ENCODE data around the gene FAM168A. TPM values are rescaled to one million over a fixed set of nuclear protein-coding genes. Genes with fewer than 3 reads are reported as not detected.

FAM168A gene
- total RNA-seq, 1 experiment from 2014 or later: 21.1 TPM

DNA sequence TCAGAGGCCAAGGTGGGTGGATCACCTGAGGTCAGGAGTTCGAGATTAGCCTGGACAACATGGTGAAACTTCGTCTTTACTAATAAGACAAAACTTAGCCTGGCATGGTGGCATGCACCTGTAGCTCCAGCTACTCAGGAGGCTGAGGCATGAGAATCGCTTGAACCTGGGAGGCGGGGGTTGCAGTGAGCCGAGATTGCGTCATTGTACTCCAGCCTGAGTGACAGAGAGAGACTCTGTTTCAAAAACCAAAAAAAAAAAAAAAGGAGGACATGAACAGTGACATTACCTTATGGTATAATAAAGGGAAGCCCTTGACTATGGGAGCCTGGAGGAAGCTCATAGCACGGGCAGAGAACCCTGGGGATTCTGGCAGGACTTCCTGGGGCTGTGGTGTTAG, 32.0 kb upstream of the FAM168A start:
- no CpG with 5 or more reads among the region's 7 CpGs for WGBS (ENCODE audit: extremely low coverage, insufficient read length, low lambda C conversion rate)
- no peak overlapping the region for H2BK12ac ChIP-seq (ENCODE audit: insufficient read length, low read depth, low read length)
- H3K9ac ChIP-seq (ENCODE audit: extremely low read depth, insufficient read length, low read length): no peak overlapping the region
- Mint-ChIP-seq H3K36me3 (ENCODE audit: insufficient read depth in 1 of 3, low read depth in 3 of 3) (peaks cover 0 to 18% (median 2%) of the 10 kb centered on the region in 3 experiments; a peak in 3 of 7 replicates), H3K9me3 (peaks cover 3 to 8% of the 10 kb centered on the region in 2 experiments), H3K27me3 (ENCODE audit: low read depth) (peaks cover 45% of the 10 kb centered on the region), H3K4me3 (peak overlapping the region in 1 of 2 experiments; percentile 41; a peak in 1 of 5 replicates), H3K4me1 (peaks cover 44 to 47% of the 10 kb centered on the region in 2 experiments), H3K27ac (peak overlapping the region in 1 of 3 experiments; percentile 3; a peak in 1 of 7 replicates)
- H3K27ac ChIP-seq (ENCODE audit: insufficient read length, low read depth, low read length): no peak overlapping the region
- no peak overlapping the region for H3K23ac ChIP-seq (ENCODE audit: insufficient read length, low read depth, low read length)
- H4K91ac ChIP-seq (ENCODE audit: insufficient read length, low read depth, low read length): no peak overlapping the region
- H3K27me3 ChIP-seq (ENCODE audit: insufficient read depth, low read length): peaks cover 12% of the 10 kb centered on the region; the same call in 1 of the 2 replicates
- no peak overlapping the region for H3K56ac ChIP-seq (ENCODE audit: insufficient read length, low read depth, low read length)
- H2BK120ac ChIP-seq (ENCODE audit: low read depth, low read length, poor library complexity, severe bottlenecking): no peak overlapping the region
- no peak overlapping the region for H2BK15ac ChIP-seq (ENCODE audit: low read depth, low read length)
- TF ChIP-seq, protein P1, sequence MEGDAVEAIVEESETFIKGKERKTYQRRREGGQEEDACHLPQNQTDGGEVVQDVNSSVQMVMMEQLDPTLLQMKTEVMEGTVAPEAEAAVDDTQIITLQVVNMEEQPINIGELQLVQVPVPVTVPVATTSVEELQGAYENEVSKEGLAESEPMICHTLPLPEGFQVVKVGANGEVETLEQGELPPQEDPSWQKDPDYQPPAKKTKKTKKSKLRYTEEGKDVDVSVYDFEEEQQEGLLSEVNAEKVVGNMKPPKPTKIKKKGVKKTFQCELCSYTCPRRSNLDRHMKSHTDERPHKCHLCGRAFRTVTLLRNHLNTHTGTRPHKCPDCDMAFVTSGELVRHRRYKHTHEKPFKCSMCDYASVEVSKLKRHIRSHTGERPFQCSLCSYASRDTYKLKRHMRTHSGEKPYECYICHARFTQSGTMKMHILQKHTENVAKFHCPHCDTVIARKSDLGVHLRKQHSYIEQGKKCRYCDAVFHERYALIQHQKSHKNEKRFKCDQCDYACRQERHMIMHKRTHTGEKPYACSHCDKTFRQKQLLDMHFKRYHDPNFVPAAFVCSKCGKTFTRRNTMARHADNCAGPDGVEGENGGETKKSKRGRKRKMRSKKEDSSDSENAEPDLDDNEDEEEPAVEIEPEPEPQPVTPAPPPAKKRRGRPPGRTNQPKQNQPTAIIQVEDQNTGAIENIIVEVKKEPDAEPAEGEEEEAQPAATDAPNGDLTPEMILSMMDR (conservative IDR thresholded peaks at IDR 0.05): no peak
- H2AK5ac ChIP-seq (ENCODE audit: insufficient read length, low read length): no peak overlapping the region
- no peaks in the 10 kb centered on the region for H4K20me1 ChIP-seq (ENCODE audit: control insufficient read depth, insufficient read depth, insufficient read length)
- H4K5ac ChIP-seq (ENCODE audit: insufficient read length, low read depth, low read length): no peak overlapping the region
- no peak overlapping the region for H2AFZ ChIP-seq (ENCODE audit: low read length)
- no peak for DNase-seq
- no peak overlapping the region for H3T11ph ChIP-seq (ENCODE audit: low read length)
- H3K14ac ChIP-seq (ENCODE audit: insufficient read depth, low read length): no peak overlapping the region
- no peaks in the 10 kb centered on the region for H3K79me2 ChIP-seq (ENCODE audit: insufficient read depth, low read length)
- no peak overlapping the region for H2BK5ac ChIP-seq (ENCODE audit: insufficient read length, low read length)
- no peaks in the 10 kb centered on the region for H3K23me2 ChIP-seq (ENCODE audit: insufficient read length, low read depth, low read length, poor library complexity, severe bottlenecking)
- no peak overlapping the region for H3K4ac ChIP-seq (ENCODE audit: low read depth, low read length)
- no peak overlapping the region for H3K4me2 ChIP-seq (ENCODE audit: insufficient read depth, insufficient read length, low read length)
- no peaks in the 10 kb centered on the region for H3K79me1 ChIP-seq (ENCODE audit: insufficient read depth, low read depth, low read length, poor library complexity, severe bottlenecking)
- no peak overlapping the region for H3K18ac ChIP-seq (ENCODE audit: insufficient read length, low read depth, low read length)
- H2BK20ac ChIP-seq (ENCODE audit: low read depth, low read length, poor library complexity, severe bottlenecking): no peak overlapping the region
- H4K8ac ChIP-seq (replicated peaks; ENCODE audit: insufficient read length, low read depth, low read length): no peak overlapping the region
- H3K9me3 ChIP-seq (ENCODE audit: control insufficient read depth, low read depth, low read length): no peaks in the 10 kb centered on the region
- peaks cover 3% of the 10 kb centered on the region; the same call in 1 of the 2 replicates for H3K4me1 ChIP-seq (ENCODE audit: insufficient read depth, low read length)
